ENCODE results near the gene CGREF1. TPM values are rescaled to one million over a fixed set of nuclear protein-coding genes. Genes with fewer than 3 reads are reported as not detected.

Gene CGREF1
- total RNA-seq, 1 donor from 2014 or later: 0.43 TPM

GRCh38 chr2:27081984-27082772 is 36.8 kb downstream of the CGREF1 start:
- DNase-seq (no peak), ATAC-seq (no peak)
- peaks cover 38% of the 10 kb centered on the region for H3K4me1 ChIP-seq
- H3K4me3 ChIP-seq: peak overlapping the region; percentile 59
- H3K36me3 ChIP-seq: no peaks in the 10 kb centered on the region
- no peaks in the 10 kb centered on the region for H3K27me3 ChIP-seq
- no peaks in the 10 kb centered on the region for H3K9me3 ChIP-seq
- H3K27ac ChIP-seq: peak overlapping the region; percentile 85
- intact Hi-C loops (cut with DNase I): loop anchor here (10.0 kb wide), 1 partner anchor 117 kb away; no protein-coding TSS in a partner anchor
- TF ChIP-seq CTCF (IDR thresholded peaks at IDR 0.05): no peak

GRCh38 chr2:27080603-27080936 is 38.4 kb downstream of the CGREF1 start:
- DNase-seq (no peak), ATAC-seq (no peak)
- intact Hi-C loops (cut with DNase I): loop anchor here (10.0 kb wide), 1 partner anchor 116 kb away; no protein-coding TSS in a partner anchor
- Histone ChIP-seq H3K27ac (peak overlapping the region; percentile 85), H3K27me3 (no peaks in the 10 kb centered on the region), H3K36me3 (no peaks in the 10 kb centered on the region), H3K9me3 (no peaks in the 10 kb centered on the region), H3K4me1 (peaks cover 45% of the 10 kb centered on the region), H3K4me3 (peak overlapping the region; percentile 59)
- no peak for TF ChIP-seq CTCF (IDR thresholded peaks at IDR 0.05)

DNA sequence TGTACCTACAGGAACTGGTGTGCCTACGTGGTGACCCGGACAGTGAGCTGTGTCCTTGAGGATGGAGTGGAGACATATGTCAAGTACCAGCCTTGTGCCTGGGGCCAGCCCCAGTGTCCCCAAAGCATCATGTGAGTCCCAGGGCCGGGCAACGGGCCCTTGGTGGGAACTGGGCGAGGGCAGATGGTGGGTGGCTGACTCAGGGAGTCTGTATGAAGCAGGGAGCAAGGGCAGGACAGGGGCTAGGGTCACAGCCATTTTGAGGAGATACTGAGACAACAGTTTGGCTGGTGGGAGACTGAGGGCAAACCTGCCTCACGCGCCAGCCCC is 38.8 kb downstream of the CGREF1 start:
- Histone ChIP-seq H3K4me3 (peak overlapping the region; percentile 59), H3K27ac (peak overlapping the region; percentile 84), H3K36me3 (no peaks in the 10 kb centered on the region), H3K9me3 (no peaks in the 10 kb centered on the region), H3K27me3 (no peaks in the 10 kb centered on the region), H3K4me1 (peaks cover 44% of the 10 kb centered on the region)
- intact Hi-C loops (cut with DNase I): loop anchor here (10.0 kb wide), 1 partner anchor 115 kb away; no protein-coding TSS in a partner anchor
- TF ChIP-seq CTCF (IDR thresholded peaks at IDR 0.05): no peak
- no peak for DNase-seq
- ATAC-seq: no peak

- no peak for ATAC-seq
- no peak for TF ChIP-seq CTCF (IDR thresholded peaks at IDR 0.05)
- no peaks in the 10 kb centered on the region for H3K27me3 ChIP-seq
These were observed 39.4 kb downstream of the CGREF1 start for GRCh38 chr2:27079233-27080139.

DNA sequence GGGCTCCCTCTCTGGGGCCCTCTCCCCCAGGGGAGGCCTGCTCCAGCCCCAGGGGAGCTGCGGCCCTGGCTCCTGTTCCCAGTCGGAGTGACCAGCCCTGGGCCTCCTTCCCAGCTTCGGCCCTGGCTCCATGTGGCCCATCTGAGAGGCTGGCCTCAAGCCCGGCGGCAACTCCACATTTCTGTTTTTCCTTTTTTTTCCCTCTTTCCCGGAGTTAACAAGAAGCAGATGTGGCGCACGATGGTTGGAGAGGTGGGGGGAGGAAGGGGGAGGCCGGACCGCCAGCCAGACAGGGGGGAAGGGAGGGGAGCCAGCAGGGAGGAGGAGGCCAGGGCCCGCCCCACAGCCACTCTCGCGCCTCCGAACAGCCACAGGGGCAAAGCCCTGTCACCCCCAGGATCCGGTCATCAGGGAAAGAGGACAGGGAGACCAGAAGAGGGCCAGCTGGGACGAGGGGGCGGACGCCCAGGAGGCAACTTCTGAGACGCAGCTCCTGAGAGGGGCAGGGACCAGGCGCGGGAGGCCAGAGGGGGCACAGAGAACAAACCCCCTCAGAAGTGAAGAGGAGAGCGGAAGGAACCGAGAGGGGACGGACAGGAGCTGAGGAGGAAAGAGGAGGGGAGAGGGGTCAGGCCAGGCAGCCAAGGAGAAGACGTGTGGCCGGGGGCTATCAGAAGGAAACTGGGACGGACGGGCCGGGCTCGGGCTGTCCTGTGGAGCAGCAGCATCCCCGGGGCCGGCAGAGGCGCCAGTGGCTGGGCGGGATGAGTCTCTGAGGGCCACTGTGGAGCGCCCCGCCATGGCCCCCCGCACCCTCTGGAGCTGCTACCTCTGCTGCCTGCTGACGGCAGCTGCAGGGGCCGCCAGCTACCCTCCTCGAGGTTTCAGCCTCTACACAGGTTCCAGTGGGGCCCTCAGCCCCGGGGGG is 40.4 kb downstream of the CGREF1 start, which contains the start of gene EMILIN1:
TSS of gene EMILIN1 (plus strand) at position 349 of the 928 bp plus-strand sequence. CDS start at position 800, 451 bp downstream.
- peak within 1 kb of the TSS; percentile 59 for H3K4me3 ChIP-seq
- ATAC-seq: peak; percentile 17
- no peaks in the 10 kb centered on the region for H3K27me3 ChIP-seq
- intact Hi-C loops (cut with DNase I): no loop called here
- no peak for TF ChIP-seq CTCF (IDR thresholded peaks at IDR 0.05)
- H3K9me3 ChIP-seq: no peaks in the 10 kb centered on the region
- DNase-seq: peak; percentile 78
- peaks cover 54% of the 10 kb centered on the region for H3K4me1 ChIP-seq
- H3K36me3 ChIP-seq: no peaks in the 10 kb centered on the region
- peak within 1 kb of the TSS; percentile 84 for H3K27ac ChIP-seq

More at GRCh38 chr2:27079233-27080139, 39.4 kb downstream of the CGREF1 start:
- Histone ChIP-seq H3K27ac (peak overlapping the region; percentile 84), H3K4me3 (peak overlapping the region; percentile 59), H3K4me1 (peaks cover 49% of the 10 kb centered on the region), H3K9me3 (no peaks in the 10 kb centered on the region), H3K36me3 (no peaks in the 10 kb centered on the region)
- DNase-seq: no peak
- intact Hi-C loops (cut with DNase I): loop anchor here (10.0 kb wide), 1 partner anchor 115 kb away; no protein-coding TSS in a partner anchor
